HG03460 (cell line): ENCODE data around the gene ICOSLG.
"Not testable (repeated sequence)": the region's sequence is repeated elsewhere in the genome, so short reads cannot be mapped to it uniquely, and the experiment has no call there.

ENCODE experiments used
- ATAC-seq: cut with Tn5 transposase; IDR thresholded peaks from one replicate; pipeline ENCODE4 v1.9.1; 2021; ENCODE audit not compliant: unreplicated experiment

The ICOSLG gene

DNA sequence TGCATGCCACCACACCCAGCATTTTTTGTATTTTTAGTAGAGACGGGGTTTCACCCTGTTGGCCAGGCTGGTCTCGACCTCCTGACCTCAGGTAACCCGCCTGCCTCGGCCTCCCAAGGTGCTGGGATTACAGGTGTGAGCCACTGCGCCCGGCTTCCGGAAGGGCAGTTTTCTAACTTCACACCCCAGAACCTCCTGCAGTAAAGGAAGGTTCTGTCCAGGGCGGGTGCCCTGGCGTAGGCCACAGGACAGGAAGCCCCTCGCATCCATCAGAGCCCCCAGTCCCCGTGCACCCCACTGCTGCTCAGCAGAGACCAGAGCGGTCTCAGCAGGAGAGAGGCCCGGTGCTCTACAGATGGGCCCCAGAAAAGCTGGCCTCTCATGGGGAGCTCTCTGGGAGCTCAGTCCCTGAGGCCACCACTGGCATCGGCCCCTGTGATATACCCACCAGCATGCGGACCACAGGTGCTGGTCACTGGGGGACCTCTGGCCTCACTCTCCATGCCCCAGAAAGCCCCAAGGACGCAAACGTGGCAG is 25.1 kb upstream of the ICOSLG start:
- ATAC-seq, result no peak

DNA sequence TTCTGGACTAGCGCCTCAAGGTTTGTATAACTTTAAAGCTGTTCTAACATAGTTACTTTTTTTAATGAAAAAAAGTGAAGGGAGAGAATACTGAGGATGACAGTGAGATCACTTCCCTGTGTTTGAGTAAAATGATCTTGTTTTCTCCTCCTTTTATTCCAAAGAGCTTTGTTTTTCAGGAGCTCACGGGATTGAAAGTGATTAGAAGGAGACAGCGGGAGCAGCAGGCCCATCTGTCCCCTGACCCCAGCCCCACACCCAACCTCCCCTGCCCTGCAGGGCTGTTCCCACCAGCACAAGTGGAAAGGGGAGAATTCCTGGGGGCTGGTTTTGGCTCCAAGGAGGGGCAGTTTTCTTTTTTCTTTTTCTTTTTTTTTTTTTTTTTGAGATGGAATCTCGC is 23.0 kb upstream of the ICOSLG start:
- no peak for ATAC-seq

DNA sequence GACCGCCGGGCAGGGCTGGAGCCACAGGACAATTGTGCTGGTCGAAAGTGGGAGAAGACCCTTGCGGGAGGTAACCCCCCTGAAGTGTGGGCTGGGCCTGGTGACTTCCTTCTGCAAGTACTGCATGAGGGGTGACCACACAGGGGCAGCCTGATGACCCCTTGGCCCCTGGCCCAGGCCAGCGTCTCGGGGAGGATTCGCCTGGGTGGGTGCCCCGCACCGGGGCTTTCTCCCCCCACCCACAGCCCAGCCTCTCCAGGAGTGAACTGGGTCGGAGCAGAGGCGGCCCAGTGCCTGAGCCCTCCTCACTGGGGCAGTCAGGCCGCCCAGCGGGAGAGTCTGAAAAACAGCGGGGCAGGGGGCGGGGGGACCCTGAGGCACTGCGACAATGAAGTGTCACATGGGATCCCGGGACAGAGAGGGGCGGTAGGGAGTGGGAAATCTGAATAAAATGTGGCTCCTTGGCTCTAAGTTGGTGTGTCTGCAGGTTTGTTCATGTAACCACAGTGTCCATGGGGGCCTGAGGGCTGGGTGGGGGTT is 22.5 kb upstream of the ICOSLG start:
- no peak for ATAC-seq

DNA sequence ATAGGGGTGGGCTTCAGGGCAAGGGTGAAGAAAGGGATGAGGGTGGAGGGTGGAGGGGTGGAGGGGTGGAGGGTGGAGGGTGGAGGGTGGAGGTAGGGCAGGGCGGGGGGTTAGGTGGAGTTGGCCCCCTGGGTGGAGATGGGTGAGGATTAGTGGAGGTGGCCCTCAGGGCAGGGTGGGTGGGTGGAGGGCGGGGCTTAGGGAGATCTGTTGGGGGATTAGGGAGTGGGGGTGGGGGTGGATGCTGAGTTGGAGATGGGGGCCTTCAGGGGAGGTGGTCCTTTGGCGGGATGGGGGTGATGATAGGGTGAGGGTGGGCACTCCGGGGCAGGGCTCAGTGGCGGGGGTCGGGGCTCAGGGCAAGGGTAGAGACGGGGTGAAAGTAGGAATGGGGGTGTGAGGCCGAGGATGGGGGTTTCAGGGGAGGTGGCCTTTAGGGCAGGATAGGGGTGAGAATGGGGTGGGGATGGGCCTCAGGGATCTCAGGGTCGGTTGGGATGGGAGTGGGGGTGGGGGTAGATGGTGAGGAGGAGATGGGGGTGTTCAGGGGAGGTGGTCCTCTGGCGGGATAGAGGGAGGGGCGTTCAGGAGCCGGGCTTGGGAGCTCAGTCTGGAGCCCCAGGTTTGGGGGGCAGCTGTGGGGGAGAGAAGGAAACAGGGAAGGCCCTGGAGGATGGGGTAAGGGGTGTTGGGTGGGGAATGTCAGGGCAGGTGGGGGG is 21.8 kb upstream of the ICOSLG start:
- no peak for ATAC-seq

DNA sequence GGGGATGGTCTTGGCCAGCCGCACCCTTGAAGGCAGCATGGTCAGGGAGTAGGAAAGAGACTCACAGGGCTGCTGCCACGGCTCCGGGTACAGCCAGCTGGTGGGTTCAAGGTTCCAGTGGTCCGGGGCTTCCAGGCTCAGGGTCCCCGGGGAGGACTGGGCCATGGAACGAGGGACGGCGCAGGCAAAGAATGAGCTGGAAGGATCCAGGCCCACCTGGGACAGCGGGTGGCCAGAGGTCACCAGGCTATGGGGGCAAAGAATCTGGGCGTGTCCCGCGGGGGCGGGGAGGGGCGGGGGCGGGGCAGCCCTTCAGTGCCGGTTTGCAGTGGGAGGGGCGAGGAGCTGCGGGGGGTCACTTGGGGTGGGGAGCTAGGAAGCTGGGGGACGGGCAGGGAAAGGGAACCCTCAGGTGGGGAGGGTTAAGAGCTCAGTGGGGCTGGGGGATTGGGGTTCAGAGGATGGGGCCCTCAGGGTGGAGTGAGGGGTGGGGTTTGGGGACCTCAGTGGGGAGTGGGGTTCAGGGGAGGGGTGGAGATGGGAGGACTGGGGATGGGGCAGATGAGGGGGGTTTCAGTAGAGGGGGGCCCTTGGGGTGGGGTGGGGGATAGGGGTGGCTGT is 21.0 kb upstream of the ICOSLG start, which contains the start of gene DNMT3L:
TSS of gene DNMT3L (minus strand) at position 223 of the 621 bp plus-strand sequence. CDS start 638 bp downstream, outside the sequence.
- ATAC-seq, result no peak

DNA sequence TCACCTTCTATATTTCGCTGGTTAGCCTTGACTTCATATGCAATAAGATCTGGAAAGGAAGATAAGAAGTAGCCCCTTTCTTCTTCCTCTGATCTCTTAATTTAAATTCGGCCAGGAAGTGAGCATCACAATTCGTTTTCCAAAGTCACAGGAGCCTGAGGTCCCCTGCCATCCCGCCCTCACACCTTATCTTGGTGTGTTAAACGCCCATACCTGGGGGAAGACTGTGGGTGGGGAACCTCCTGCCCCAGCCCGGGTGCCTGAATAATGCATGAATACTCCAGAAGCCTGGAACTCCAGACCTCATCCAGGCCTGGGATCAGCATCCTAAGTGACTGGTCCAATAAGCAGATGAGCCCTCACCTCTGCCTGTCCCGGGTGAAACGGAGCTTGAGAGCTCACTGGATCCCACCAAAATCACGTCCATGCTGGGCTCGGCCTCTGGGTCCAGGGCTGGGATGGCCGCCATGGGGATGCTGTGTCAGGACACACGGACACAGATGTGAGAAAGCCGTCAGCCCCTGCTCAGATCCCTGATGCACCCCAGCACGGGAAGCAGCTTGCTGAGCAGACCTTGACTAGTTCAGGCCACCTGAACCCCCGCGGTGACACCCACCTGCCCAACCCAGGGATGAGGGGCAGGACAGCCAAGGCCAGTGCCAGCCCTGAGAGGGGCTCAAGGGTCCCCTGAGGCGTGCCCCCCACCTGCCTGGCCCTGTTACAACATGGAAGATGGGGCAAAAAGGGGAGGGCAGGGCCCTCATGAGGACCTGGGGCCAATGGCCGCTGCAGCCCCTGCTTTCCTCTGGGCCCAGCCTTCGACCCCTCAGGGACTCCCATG is 20.3 kb upstream of the ICOSLG start:
- ATAC-seq, result no peak

DNA sequence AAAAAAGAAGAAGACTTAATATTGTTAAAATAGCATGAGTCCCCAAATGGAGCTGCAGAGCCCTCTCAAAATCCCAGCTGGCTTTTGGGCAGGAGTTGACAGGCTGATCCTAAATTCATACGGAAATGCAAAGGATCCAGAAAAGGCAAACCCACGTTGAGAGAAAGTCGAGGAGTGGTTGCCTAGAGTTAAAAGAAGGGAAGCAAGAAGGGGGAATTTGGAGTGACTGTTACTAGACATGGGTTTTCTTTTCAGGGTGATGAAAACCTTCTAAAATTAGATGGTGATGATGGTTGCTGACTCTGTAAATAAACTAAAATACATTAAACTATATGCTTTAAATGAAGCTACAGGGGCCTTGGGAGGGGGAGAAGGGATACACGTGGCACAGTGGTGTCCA is 19.3 kb upstream of the ICOSLG start:
- no peak for ATAC-seq

DNA sequence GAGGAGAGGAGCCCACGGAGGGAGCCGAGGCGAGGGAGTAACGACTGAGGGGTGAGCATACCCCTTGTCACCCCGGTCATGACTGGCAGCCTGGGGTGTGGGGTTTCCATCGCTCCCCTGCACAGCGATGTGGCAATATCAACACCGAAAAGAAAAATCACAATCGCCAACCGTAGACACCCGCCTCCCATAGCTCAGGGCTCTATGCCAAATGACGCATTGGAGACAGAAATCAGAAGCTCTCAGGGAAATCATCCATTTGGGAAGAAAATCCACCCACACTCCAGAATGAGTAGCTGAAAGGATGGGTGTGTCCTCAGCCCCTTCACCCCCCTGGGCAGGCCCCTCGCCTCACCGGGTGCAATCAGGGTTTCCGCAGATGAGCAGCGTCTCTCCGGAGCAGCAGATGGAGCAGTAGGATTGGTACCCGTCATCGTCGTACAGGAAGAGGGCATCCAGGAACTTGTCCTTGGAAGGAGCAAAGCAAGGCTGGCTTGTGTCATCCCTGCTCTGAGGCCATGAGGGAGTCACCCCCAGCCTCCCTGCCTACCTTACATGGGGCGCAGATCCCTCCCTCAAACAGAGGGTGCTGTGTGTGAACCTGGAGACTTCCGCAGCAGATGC is 18.5 kb upstream of the ICOSLG start:
- no peak for ATAC-seq

DNA sequence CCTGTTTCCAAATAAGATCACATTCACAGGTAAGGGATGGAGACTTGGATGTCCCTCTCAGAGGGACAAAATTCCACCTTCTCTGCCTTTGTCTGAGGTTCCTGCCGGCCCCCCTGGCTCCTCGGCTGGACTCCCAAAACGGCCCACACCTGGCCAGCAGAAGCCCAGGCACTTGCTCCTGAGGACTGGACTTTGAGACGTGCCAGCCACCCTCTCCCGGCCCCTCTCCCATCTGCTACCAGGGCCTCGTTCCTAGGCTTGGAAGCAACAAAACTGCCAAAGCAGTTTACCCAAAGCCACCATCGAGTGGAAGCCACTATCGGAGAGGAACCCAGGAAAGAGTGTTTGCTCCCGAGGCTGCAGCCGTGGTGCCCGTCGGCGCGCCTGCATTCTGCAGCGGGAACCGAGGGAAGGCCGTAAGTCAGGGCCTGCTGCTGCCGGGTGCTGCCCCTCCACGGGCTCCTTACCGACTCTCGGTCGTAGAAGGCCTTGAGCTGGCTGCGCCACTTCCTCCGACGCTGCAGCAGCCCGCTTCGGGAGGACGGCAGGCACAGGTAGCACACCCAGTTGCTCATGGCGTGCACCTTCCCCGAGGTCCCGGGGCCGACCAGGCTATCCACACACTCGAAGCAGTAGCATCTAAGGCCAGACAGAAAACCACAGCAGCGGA is 17.4 kb upstream of the ICOSLG start:
- no peak for ATAC-seq

DNA sequence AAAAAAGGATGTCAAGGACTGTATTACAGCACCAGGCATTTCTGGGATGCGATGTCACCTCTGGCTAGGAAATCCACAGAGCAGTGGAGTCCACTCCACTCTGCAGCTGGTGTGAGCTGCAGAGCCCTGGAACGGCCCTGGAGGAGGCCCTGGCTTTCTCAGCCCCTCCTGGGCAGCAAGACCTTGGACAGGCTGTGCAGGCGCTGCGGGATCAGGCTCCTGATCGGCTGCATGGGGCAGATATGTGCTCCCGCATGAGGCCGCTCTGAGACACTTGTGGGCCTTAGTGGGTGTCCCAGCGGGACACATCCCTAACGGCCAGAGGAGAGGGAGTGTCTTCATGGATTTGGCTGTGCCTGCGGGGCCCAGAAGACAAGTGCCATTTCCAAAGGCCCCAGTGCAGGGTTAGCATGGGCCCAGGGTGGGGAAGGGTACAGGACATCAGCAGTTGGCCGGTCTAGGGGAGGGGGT is 14.8 kb upstream of the ICOSLG start:
- no peak for ATAC-seq

DNA sequence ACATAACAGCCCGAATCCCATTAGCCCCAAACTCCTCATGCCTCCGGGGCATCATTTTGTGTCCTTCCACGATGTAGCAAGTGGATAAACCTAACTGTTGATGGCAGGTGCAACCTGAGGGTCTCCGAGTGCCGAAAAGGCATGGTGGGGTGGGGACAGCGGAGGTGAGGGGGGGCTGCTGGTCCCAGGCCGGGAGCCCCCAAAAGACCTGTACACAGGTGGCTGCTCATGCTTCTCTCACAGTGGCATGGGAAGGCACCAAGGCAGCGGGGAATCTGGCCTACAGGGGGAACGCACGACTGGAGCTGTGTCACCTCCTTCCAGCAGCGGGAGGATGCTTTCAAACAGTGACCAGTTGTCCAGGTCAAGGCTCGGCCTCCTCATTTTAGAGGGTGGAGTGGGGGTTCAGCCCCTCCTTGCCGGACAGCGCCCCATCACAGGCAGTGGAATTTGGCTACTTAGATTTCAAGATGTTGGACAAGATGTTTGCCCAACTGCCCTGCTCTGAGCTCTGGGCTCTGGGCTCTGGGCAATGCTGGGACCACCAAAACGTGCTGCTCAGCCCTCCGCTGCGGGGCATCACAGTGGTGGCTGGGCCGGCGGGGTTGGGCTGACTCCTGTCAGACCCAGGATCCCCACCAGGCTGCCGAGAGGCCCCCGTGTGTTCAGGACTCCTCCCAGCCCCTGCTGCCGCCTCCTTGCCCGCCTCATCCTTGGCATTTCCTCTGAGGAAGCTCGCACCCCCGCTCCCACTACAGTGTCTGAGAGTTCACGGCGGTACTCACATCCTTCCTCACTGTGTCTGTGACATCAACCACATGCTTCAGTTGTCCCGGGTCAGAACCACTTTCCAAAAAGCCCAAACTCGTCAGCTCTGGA is 13.3 kb upstream of the ICOSLG start:
- no peak for ATAC-seq

DNA sequence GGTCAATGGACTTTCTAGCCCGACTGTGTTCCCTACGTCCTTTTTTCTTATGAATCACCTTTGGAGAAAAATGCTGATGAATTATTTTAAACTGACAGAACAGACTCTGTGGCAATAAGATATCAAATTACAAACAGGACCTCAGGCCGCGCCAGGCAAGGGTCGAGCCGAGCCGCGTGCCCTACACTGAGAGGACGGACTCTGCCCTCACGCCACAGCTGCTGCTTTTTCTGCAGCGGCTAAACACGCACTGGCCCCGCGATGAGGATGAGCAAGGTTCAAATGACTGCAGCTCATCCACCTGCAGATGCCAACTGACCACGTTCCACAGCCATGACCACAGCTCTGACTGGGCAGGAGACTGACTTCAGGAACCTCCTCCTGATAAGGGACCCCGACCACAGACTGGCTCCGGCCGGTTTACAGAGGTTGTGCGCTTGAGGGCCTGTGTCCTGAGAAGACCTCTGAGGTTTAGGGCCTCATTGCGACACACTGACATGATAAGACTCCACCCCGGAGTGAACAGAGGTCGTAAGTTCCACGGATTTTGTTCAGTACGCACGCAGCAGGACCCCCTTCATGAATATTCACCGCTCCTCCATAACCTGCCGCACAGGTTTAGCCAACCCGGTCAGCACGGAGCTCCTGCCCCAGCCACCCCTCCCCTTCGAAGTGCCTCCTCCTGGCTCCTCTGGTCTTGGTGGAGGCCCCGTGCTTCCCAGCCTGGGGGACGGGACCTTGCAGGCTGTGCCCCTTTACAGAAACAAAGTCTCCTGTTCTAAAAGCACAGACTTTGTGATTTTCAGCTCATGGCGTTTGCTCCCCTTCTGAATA is 8.7 kb upstream of the ICOSLG start:
- ATAC-seq, result not testable (repeated sequence)

DNA sequence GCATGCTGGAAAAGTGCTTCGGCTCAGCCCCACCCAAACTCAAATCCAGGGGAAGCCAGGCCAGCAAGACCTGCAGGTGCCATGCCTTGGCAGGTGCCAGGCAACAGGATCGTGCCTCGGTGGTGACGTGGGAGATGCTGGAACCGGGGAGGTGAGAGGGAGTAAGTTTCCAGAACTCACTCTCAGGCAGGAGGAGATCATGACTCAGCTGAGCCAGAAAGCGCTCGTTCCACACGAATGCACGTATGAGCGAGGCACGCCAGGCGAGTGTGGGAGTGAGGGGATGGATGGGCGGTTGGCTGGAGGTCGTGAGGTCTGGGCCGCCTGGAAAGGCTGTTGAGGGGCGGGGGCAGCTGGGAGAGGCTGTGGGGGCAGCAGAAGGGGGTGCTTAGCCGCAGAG is 7.2 kb upstream of the ICOSLG start:
- not testable (repeated sequence) for ATAC-seq

DNA sequence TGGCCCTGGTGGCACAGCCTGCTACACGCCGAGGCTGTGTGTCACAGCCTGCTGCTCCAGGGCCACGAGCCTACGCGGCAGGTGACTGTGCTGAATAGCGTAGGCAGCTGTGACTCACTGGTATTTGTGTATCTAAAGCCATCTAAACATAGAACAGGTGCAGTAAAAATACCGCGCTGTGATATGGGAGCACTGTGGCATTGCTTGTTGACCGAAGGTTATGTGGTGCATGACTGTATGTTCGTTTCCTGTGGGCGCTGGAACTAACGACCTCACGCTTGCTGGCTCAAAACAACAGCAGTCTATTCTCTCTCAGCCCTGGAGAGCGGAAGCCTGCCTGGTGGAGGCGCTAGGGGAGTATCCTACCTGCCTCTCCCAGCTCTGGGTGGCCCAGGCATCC is 3.2 kb upstream of the ICOSLG start:
- peak; percentile 46 for ATAC-seq

DNA sequence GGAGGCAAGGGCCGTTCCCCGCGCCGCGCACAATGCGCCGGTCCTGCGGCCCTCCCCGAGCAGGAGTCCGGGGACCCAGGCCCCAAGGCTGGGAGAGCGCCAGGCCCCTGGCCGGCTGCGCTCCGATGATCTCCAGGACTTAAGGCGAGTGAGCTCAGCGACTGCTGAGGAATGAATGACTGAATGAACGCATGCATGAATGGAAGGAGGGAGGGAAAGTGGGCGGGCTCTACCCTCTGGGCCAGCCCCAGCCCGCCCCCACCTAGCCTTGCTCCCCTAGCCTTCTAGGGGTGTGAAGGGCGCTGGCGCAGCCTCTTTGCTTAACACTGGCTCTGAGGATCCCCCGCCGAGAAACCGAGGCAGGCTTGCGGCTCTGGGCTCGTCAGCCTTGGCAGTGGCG is 538 bp upstream of the ICOSLG start:
- not testable (repeated sequence) for ATAC-seq

DNA sequence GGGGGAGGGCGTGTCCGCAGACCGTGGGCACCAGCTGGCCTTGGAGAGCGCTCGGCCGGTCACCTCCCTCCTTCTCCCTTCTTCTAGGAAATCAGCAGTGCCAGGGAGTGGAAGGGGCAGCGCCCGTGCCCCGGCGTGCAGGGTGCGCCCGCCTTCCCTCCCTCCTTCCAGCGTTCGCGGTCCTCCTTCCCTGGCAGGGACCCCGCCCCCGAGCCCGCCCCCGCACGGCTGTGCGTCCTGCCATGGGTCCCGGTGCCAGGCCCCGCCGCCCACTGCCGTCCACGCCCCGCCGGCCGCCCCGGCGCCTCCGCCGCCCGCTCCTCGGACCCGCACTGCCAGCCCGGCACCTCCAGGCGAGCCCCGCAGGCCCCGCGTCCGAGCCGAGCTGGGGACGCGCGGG is 390 bp downstream of the ICOSLG start:
- ATAC-seq, result not testable (repeated sequence)

DNA sequence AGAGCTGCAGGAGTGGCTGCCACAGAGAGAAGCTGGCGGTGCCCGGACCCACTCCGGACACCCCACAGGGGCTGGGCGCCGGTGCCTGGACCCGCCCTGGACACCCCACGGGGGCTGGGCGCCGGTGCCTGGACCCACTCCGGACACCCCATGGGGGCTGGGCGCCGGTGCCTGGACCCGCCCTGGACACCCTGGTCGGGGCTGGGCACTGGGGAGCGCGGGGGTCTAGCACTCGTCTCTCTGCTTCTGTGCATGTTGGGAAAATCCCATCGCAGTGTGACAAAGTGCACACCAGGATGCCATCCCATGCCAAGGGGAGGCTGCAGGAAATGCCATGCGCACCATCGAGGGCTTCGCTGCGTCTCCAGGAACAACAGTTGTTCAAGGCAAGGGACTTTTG is 11.2 kb downstream of the ICOSLG start:
- ATAC-seq, result not testable (repeated sequence)

DNA sequence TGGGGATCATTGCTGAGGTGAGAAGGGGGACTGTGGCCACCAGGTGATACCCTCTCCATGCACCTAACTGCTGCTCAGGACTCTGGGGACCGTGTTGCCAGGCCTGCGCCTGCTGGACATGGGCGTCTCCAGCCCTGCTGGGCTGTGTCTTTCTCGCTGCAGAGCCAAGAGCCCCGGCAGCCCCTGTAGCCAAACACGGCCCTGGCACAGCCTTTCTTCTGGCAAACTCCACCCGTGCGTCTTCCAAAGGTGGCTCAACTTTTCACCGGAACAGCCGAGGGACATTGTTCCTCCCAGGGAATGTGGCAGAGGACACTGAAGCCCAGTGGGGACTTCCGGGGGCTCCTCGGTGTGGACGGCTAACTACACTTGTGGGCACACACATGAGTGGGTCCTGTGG is 12.6 kb downstream of the ICOSLG start:
- ATAC-seq, result not testable (repeated sequence)
